ENCODE data around the gene PMM1.

The PMM1 gene

DNA sequence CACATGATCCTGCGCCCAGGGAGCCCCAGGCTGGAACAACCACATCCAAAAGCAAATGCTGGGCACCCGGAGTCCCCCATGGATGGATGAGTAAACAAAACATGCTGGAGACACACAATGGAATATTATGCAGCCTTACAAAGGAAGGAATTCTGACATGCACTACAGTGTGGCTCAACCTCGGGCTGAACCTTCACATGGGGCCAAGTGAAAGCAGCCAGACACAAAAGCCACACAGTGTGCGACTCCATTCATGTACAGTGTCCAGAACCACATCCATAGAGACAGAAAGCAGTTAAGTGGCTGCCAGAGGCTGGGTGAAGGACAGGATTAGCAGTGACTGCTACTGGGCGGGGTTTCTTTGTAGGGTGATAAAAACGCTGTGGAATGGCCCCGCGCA, 55.4 kb downstream of the PMM1 start:
- no peak for FAIRE-seq

DNA sequence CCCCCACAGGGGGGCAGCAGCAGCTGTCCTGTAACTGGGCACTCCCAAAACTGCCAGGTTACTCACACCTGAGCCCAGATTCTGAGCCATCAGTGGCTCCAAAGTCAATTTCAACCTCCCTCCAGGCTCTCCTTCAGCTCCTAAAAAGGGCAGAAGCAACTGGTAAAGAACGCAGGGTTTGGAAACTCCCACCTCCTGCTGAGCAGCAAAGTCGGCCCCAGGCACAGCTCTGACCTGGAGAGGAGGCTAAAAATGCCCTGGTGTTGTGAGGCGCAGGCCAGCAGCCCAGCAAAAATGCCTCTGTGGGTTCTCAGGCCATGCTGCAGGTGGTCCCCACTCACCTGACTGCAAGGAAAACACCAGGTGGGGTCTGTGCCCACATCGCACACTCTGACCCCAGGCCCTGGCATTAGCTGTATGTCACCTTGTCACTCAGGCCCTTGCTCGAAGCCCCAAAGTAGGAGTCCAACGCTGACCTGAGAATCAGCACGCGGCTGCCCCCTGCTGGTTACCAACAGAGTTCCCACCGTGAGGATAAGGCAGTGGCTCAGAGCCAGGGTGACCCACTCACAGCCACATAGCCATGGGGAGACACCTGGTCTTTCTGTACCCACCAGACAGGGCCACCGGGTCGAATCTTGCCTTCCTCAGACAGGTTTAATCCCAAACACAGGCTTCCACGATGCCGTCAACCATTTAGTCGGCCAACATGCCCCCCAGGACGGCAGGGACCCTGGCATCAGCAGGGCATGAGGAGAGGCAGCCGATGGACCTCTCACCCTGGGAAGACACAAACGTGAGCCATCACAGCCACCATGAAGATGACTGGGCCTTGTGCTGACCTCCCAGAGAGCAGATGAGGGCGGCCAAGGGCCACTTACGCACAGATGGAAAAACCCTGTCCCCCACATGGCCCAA, 56.5 kb downstream of the PMM1 start:
- FAIRE-seq: no peak

DNA sequence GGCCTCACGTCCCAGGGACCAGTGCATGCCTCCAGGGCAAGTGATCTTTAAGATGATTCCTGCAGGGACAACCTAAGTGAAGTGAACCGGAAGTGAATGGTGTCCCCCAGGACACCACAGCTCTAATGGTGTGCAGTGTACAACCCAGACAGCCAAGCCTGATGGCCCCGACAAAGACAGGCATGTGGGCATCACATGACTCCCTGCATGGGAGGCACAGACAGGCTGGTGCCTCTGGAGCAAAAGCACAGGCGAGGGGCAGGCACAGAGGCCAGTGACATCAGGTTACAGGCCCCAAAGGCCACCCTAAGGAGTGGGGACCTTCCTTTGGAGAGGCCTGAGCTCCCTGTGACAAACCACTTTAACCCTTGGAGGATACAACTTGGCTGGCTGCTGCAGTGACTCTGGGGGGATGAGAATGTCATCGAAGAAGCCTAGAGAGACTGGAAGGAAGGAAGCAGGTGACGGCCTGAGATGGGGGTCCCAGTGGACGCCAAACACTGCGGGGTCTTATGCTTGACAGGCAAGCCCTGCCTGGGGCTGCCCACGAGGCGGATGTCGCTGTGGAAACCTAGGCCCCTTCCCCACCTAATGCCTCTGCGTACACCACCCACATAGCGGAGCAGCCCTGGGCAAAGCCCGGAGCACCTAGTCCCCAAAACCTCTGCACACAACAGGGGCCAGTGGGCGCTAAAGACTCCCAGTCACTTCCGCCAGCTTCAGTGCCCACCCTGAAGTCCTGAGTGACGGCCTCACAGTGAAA, 57.7 kb downstream of the PMM1 start:
- FAIRE-seq: no peak

DNA sequence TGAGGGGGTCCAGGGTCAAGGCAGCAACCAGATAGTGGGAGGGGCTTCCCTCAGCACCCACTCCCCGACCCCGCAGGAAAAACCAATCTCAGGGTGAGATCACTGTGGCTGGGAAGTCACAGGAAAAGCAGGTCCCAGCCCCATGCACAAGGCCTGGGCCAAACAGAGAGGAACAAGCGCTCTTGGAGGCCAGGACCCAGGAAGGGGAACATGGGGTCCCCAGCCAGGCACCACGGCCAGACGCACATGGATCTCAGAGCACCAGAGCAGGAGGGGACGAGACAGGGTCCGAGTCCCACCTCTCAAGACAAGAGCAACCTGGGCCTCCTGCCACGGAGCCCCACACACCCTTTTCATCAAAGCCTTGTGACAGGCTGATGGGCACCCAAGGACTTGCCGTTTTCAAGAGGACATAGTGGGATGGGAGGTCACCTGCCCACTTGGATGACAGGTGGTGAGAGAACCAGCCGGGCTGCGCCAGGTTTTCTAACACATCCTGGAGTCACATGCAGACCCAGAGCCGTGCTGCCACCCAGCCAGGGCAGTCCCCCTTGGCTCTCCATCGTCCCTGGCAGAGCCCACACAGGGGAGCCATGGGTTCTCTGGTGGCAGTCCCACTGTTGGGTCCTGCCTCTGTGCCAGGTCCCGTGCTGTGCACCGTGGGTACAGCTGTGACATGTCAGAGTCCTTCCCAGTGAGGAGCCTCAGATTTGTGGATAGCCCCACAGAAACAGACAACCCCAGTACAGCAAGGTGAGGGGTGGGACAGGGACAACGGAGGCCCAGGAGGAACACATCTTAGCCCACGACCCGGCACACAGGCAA, 58.5 kb downstream of the PMM1 start:
- FAIRE-seq: no peak

DNA sequence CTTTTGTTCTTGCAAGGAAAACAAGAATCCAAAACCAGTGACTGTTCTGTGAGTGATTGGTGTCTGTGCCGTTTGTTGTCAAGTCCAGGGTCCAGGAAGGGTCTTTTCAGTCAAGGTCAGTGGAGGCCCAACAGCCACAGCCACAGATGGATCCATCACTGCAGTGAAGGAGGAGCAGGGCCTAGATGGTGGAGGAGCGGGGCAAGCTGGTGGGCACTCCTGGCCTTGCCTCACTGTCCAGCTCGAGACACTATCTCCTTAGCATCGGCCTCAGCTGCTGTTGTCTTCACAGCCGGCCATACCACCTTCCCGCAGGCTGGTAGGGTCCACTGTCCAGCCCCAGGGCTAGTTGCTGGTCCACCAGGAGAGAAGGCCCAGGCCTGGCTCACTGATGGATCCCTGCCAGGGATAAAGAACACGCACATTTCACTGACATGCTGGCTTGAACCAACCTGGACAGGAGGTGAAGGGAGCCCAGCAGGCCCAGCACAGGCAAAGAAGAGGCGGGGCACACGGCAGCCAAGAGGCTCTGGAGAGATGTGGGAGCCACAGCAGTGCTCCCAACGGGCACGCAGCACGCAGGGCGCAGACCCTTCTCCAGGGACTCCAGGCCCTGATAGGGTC, 60.6 kb downstream of the PMM1 start:
- FAIRE-seq: no peak

DNA sequence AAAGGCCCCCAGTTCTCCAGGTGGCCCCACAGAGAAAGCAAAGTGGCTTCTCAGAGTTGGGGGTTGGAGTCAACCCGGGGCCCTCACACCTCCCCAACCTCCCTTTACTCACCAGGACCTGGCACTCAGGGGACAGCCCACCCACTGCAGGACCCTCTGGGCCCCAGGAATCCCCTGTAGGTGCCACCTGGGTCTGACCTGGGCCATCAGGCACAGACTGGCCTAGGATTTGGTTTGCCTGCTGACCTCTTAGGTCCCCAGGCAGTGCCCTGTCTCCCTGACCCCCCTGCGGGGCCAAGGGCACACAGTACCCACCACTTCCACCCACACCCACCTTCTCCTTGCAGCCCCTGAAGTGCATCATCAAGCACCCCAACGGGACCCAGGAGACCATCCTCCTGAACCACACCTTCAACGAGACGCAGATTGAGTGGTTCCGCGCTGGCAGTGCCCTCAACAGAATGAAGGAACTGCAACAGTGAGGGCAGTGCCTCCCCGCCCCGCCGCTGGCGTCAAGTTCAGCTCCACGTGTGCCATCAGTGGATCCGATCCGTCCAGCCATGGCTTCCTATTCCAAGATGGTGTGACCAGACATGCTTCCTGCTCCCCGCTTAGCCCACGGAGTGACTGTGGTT, 61.4 kb downstream of the PMM1 start:
- FAIRE-seq: no peak
